GM12801 (cell line): ENCODE measurements around the gene SLC2A10.

Experiments used
- CTCF ChIP-seq: IDR thresholded peaks from one replicate; pipeline ENCODE4 v1.5.1; 2011; ENCODE audit warnings: control low read depth; ENCODE audit not compliant: insufficient read length; ENCODE audit errors: extremely low read depth

The SLC2A10 gene

GRCh38 chr20:46725186-46726165 lies 16.0 kb downstream of the SLC2A10 start:
- TF ChIP-seq CTCF: no peak

- TF ChIP-seq CTCF: no peak
Measured at GRCh38 chr20:46731770-46732169, 22.3 kb downstream of the SLC2A10 start.

- no peak for TF ChIP-seq CTCF
Measured at GRCh38 chr20:46735436-46735835, 26.0 kb downstream of the SLC2A10 start.

GRCh38 chr20:46739431-46740213 lies 30.2 kb downstream of the SLC2A10 start:
- TF ChIP-seq CTCF: no peak

- no peak for TF ChIP-seq CTCF
Measured at GRCh38 chr20:46740214-46740609, 30.8 kb downstream of the SLC2A10 start.

- no peak for TF ChIP-seq CTCF
Measured at GRCh38 chr20:46741924-46742668, 32.6 kb downstream of the SLC2A10 start.

- no peak for TF ChIP-seq CTCF
Measured at GRCh38 chr20:46742669-46743045, 33.2 kb downstream of the SLC2A10 start.
